Lung (tissue), 12 donors: ENCODE measurements around the gene VAV1. TPM values are rescaled to one million over a fixed set of nuclear protein-coding genes. Genes with fewer than 3 reads are reported as not detected.

Source experiments
- ATAC-seq: fragments of 200-7000 bp; cut with Tn5 transposase; one replicate; pipeline ENCODE4 v1.9.1; 2020; ENCODE audit warnings: moderate number of reproducible peaks; ENCODE audit not compliant: insufficient read depth, low FRiP score
- DNase-seq, 3 donors: peaks; one replicate each; pipeline ENCODE4 v3.0.0-alpha.2; 2013 to 2017
- H3K27ac ChIP-seq, 2 donors: one replicate each; pipeline ENCODE4 v1.5.1; 2013; ENCODE audit warnings: mild to moderate bottlenecking in 2 of 2, moderate library complexity in 2 of 2, control low read depth in 1 of 2, inconsistent platforms in 1 of 2, low read depth in 1 of 2, low read length in 1 of 2
- H3K27me3 ChIP-seq, 3 donors: one replicate each; pipeline ENCODE4 v1.5.1; 2013; ENCODE audit warnings: low read length in 2 of 3; ENCODE audit not compliant: control insufficient read depth in 3 of 3, insufficient read depth in 3 of 3
- H3K36me3 ChIP-seq, 4 donors: one replicate each; pipeline ENCODE4 v1.5.1; 2013; ENCODE audit warnings: low read length in 4 of 4, mild to moderate bottlenecking in 1 of 4, moderate library complexity in 1 of 4; ENCODE audit not compliant: control insufficient read depth in 4 of 4, insufficient read depth in 4 of 4
- H3K4me1 ChIP-seq, 5 donors: one replicate each; pipeline ENCODE4 v1.5.1; 2013; ENCODE audit warnings: low read length in 5 of 5, mild to moderate bottlenecking in 2 of 5, moderate library complexity in 1 of 5; ENCODE audit not compliant: control insufficient read depth in 5 of 5, insufficient read depth in 5 of 5
- H3K4me3 ChIP-seq: one replicate; pipeline ENCODE4 v1.5.1; 2013; ENCODE audit warnings: mild to moderate bottlenecking, control low read depth, moderate library complexity
- H3K9ac ChIP-seq, 2 donors: one replicate each; pipeline ENCODE4 v1.5.1; 2013; ENCODE audit warnings: low read length in 2 of 2, control low read depth in 1 of 2; ENCODE audit not compliant: insufficient read depth in 1 of 2
- H3K9me3 ChIP-seq, 4 donors: one replicate each; pipeline ENCODE4 v1.5.1; 2013; ENCODE audit warnings: low read length in 3 of 4, mild to moderate bottlenecking in 1 of 4, moderate library complexity in 1 of 4; ENCODE audit not compliant: control insufficient read depth in 4 of 4, insufficient read depth in 3 of 4
- CTCF ChIP-seq: IDR thresholded peaks from 2 replicates; pipeline ENCODE4 v1.5.1; 2012; ENCODE audit warnings: mild to moderate bottlenecking; ENCODE audit errors: control extremely low read depth, extremely low read depth
- WGBS, 2 donors: extraction: QIAGEN DNeasy Blood & Tissue Kit; methylation state at CpG; one replicate each; pipeline ENCODE4 v1.1.7; 2013; 5-methylcytosine and 5-hydroxymethylcytosine counted together
- polyA plus RNA-seq, 2 donors: library from polyadenylated mRNA; stranded (reverse); fragments of 200-250 nt; gene quantifications; one replicate each; pipeline ENCODE4 v1.2.1, GENCODE V29; 2013
- total RNA-seq, 2 donors: library from RNA; depleted of rRNA in 1 of 2; stranded (reverse); fragments of >200 nt in 1 of 2; gene quantifications; one replicate each; pipeline ENCODE4 v1.2.1, GENCODE V29; 2014 to 2021
- donor health status: control.
- donor health status: control.
- donor health status: Bipolar disorder and iron deficiency.
- donor health status: healthy.
- donor health status: DM: yes; HTN: yes; CAD: no.

The VAV1 gene
- total and polyA plus RNA-seq, 4 donors: 8.7 to 60.8 (median 21.9) TPM

GRCh38 chr19:6751189-6751588 is 21.3 kb upstream of the VAV1 start:
- H3K9ac ChIP-seq: no peak overlapping the region
- TF ChIP-seq CTCF: no peak
- DNase-seq (no peak), ATAC-seq (no peak)
- no peaks in the 10 kb centered on the region for H3K27me3 ChIP-seq
- 94 to 95% methylated on average over 16 of the region's 16 CpGs for WGBS, 2 donors
- H3K9me3 ChIP-seq: no peaks in the 10 kb centered on the region
- H3K27ac ChIP-seq: no peak overlapping the region
- peaks cover 0 to 11% (median 6%) of the 10 kb centered on the region in 5 donors for H3K4me1 ChIP-seq
- no peak overlapping the region for H3K4me3 ChIP-seq
- peaks cover 20 to 47% (median 43%) of the 10 kb centered on the region in 4 donors for H3K36me3 ChIP-seq

- H3K4me3 ChIP-seq: no peak overlapping the region
- peaks cover 15 to 39% (median 31%) of the 10 kb centered on the region in 4 donors for H3K36me3 ChIP-seq
- no peaks in the 10 kb centered on the region for H3K27me3 ChIP-seq
- H3K27ac ChIP-seq: peak overlapping the region in 1 of 2 donors; percentile 63
- TF ChIP-seq CTCF: no peak
- ATAC-seq: no peak
- WGBS, 2 donors: 78 to 83% methylated on average over 49 to 50 of the region's 50 CpGs
- no peaks in the 10 kb centered on the region for H3K9me3 ChIP-seq
- no peak for DNase-seq
- H3K4me1 ChIP-seq: peaks cover 0 to 11% (median 6%) of the 10 kb centered on the region in 5 donors
- no peak overlapping the region for H3K9ac ChIP-seq
Measured at GRCh38 chr19:6752256-6753177, 20.0 kb upstream of the VAV1 start.

- H3K27ac ChIP-seq: peak overlapping the region in 1 of 2 donors; percentile 63
- peak; percentile 83 for ATAC-seq
- peaks cover 0 to 11% (median 6%) of the 10 kb centered on the region in 5 donors for H3K4me1 ChIP-seq
- peak overlapping the region; percentile 11 for H3K4me3 ChIP-seq
- DNase-seq: peak; percentile 66 to 76 (median 74)
- TF ChIP-seq CTCF: peak; percentile 10
- H3K9me3 ChIP-seq: no peaks in the 10 kb centered on the region
- H3K27me3 ChIP-seq: no peaks in the 10 kb centered on the region
- H3K9ac ChIP-seq: no peak overlapping the region
- H3K36me3 ChIP-seq: peaks cover 11 to 36% (median 22%) of the 10 kb centered on the region in 4 donors
- WGBS, 2 donors: 7 to 27% methylated on average over 50 of the region's 50 CpGs
Measured at GRCh38 chr19:6753178-6754031, 19.1 kb upstream of the VAV1 start.
